Caco-2 (cell line): ENCODE measurements around the gene RAB7B. TPM values are rescaled to one million over a fixed set of nuclear protein-coding genes. Genes with fewer than 3 reads are reported as not detected.

Experiments used
- BruUV-seq: library from RNA; stranded (reverse); fragments of 400-500 nt; replicated peaks from 2 replicates; lab custom pipeline; 2021; lab: Mats Ljungman, UMichigan
- CTCF ChIA-PET: fragments of 300-600 bp; sonication (Branson Sonifier 250); formaldehyde crosslinking; loops from one replicate; lab custom pipeline; 2022; ENCODE audit warnings: antibody characterized with exemption; lab: Charles Lee
- POLR2A ChIA-PET: fragments of 300-600 bp; sonication (Branson Sonifier 250); formaldehyde crosslinking; loops from one replicate; lab custom pipeline; 2022; ENCODE audit warnings: antibody characterized with exemption; lab: Charles Lee
- DNase-seq, 2 experiments: peaks; one replicate each; pipeline versions ENCODE4 v3.0.0 to v3.0.0-alpha.2; 2020 to 2022
- H3K27me3 ChIP-seq: replicated peaks from 2 replicates; pipeline ENCODE4 v1.6.0; 2011; ENCODE audit warnings: low read length; ENCODE audit not compliant: control insufficient read depth, insufficient read depth
- H3K36me3 ChIP-seq: 2 replicates; pipeline ENCODE4 v1.5.1; 2011; ENCODE audit warnings: low read length; ENCODE audit not compliant: control insufficient read depth, insufficient read depth
- H3K4me1 ChIP-seq: fragments of 250-450 bp; sonication (Bioruptor Pico); 2 replicates; pipeline ENCODE4 v1.5.1; 2020; ENCODE audit warnings: mild to moderate bottlenecking
- H3K4me3 ChIP-seq: 2 replicates; pipeline ENCODE4 v1.5.1; 2011; ENCODE audit warnings: low read depth, mild to moderate bottlenecking, control low read depth, low read length
- H3K9me3 ChIP-seq: fragments of 250-450 bp; sonication (Bioruptor Pico); 2 replicates; pipeline ENCODE4 v1.5.1; 2020; ENCODE audit warnings: mild to moderate bottlenecking, moderate library complexity
- H3K27ac Mint-ChIP-seq: one replicate; pipeline ENCODE4 v1.8.0; 2022; ENCODE audit warnings: mixed read lengths; ENCODE audit not compliant: unreplicated experiment
- H3K27me3 Mint-ChIP-seq: one replicate; pipeline ENCODE4 v1.8.0; 2022; ENCODE audit warnings: mixed read lengths; ENCODE audit not compliant: insufficient read depth, unreplicated experiment
- H3K36me3 Mint-ChIP-seq: one replicate; pipeline ENCODE4 v1.8.0; 2022; ENCODE audit warnings: mild to moderate bottlenecking, mixed read lengths; ENCODE audit not compliant: insufficient read depth, unreplicated experiment
- H3K4me1 Mint-ChIP-seq: one replicate; pipeline ENCODE4 v1.8.0; 2022; ENCODE audit warnings: low read depth, mixed read lengths; ENCODE audit not compliant: unreplicated experiment
- H3K4me3 Mint-ChIP-seq: one replicate; pipeline ENCODE4 v1.8.0; 2022; ENCODE audit warnings: mild to moderate bottlenecking, moderate library complexity, mixed read lengths; ENCODE audit not compliant: unreplicated experiment
- H3K9me3 Mint-ChIP-seq: one replicate; pipeline ENCODE4 v1.8.0; 2022; ENCODE audit warnings: mixed read lengths; ENCODE audit not compliant: unreplicated experiment
- intact Hi-C: fragments of 100-400 bp; cut with micrococcal nuclease; formaldehyde crosslinking; loops from one replicate; pipeline ENCODE4 v1.10.0; 2022; ENCODE audit not compliant: unreplicated experiment
- total RNA-seq: library from RNA; stranded (reverse); gene quantifications from 2 replicates; pipeline ENCODE4 v1.2.3, GENCODE V29; 2022
- TF ChIP-seq, protein P1 (sequence below), 2 experiments: fragments of 200-600 bp in 1 of 2; IDR thresholded peaks; 1 replicate in 1 of 2; 2 replicates in 1 of 2; pipeline versions ENCODE4 v1.5.1 to v1.8.0; 2011 to 2022; ENCODE audit warnings: antibody characterized with exemption in 1 of 2, control low read depth in 1 of 2, inconsistent platforms in 1 of 2, low read depth in 1 of 2, low read length in 1 of 2, mild to moderate bottlenecking in 1 of 2, moderate library complexity in 1 of 2; ENCODE audit not compliant: insufficient read depth in 1 of 2, severe bottlenecking in 1 of 2, unreplicated experiment in 1 of 2

The RAB7B gene
- total RNA-seq, 1 experiment from 2014 or later: not detected

GRCh38 chr1:206047271-206047670 lies 44.1 kb upstream of the RAB7B start:
- H3K27me3 Mint-ChIP-seq: no peaks in the 10 kb centered on the region
- Histone ChIP-seq H3K9me3 (no peaks in the 10 kb centered on the region), H3K36me3 (no peaks in the 10 kb centered on the region), H3K4me1 (peaks cover 10% of the 10 kb centered on the region), H3K27me3 (no peaks in the 10 kb centered on the region), H3K4me3 (no peak overlapping the region)
- no peak for DNase-seq
- BruUV-seq: no TSS peak
- CTCF ChIA-PET: no interaction called here
- TF ChIP-seq, protein P1, sequence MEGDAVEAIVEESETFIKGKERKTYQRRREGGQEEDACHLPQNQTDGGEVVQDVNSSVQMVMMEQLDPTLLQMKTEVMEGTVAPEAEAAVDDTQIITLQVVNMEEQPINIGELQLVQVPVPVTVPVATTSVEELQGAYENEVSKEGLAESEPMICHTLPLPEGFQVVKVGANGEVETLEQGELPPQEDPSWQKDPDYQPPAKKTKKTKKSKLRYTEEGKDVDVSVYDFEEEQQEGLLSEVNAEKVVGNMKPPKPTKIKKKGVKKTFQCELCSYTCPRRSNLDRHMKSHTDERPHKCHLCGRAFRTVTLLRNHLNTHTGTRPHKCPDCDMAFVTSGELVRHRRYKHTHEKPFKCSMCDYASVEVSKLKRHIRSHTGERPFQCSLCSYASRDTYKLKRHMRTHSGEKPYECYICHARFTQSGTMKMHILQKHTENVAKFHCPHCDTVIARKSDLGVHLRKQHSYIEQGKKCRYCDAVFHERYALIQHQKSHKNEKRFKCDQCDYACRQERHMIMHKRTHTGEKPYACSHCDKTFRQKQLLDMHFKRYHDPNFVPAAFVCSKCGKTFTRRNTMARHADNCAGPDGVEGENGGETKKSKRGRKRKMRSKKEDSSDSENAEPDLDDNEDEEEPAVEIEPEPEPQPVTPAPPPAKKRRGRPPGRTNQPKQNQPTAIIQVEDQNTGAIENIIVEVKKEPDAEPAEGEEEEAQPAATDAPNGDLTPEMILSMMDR (IDR thresholded peaks at IDR 0.05; ENCODE audit: insufficient read depth in 1 of 2, low read depth in 1 of 2, low read length in 1 of 2, severe bottlenecking in 1 of 2, unreplicated experiment in 1 of 2): no peak
- intact Hi-C loops: no loop called here
- POLR2A ChIA-PET: no interaction called here
- no peaks in the 10 kb centered on the region for H3K36me3 Mint-ChIP-seq
- no peak overlapping the region for H3K27ac Mint-ChIP-seq
- peaks cover 16% of the 10 kb centered on the region for H3K4me1 Mint-ChIP-seq
- H3K9me3 Mint-ChIP-seq: no peaks in the 10 kb centered on the region
- H3K4me3 Mint-ChIP-seq: no peak overlapping the region

GRCh38 chr1:206041640-206042039 lies 38.4 kb upstream of the RAB7B start:
- no peaks in the 10 kb centered on the region for H3K36me3 Mint-ChIP-seq
- peak in 1 of 2 experiments; percentile 43 for DNase-seq
- intact Hi-C loops: no loop called here
- TF ChIP-seq, protein P1 (IDR thresholded peaks at IDR 0.05; ENCODE audit: insufficient read depth in 1 of 2, low read depth in 1 of 2, low read length in 1 of 2, severe bottlenecking in 1 of 2, unreplicated experiment in 1 of 2): no peak
- Histone ChIP-seq H3K4me3 (no peak overlapping the region), H3K36me3 (no peaks in the 10 kb centered on the region), H3K9me3 (no peaks in the 10 kb centered on the region), H3K4me1 (peaks cover 5% of the 10 kb centered on the region; the same call in 1 of the 2 replicates), H3K27me3 (no peaks in the 10 kb centered on the region)
- ChIA-PET CTCF (interaction anchor here (1.0 kb wide), 1 partner anchor 15 kb away, joined by 3 read pairs; no protein-coding TSS in a partner anchor), POLR2A (no interaction called here)
- no peaks in the 10 kb centered on the region for H3K9me3 Mint-ChIP-seq
- no peaks in the 10 kb centered on the region for H3K4me1 Mint-ChIP-seq
- H3K27ac Mint-ChIP-seq: no peak overlapping the region
- H3K4me3 Mint-ChIP-seq: no peak overlapping the region
- BruUV-seq: no TSS peak
- H3K27me3 Mint-ChIP-seq: peaks cover 9% of the 10 kb centered on the region

DNA sequence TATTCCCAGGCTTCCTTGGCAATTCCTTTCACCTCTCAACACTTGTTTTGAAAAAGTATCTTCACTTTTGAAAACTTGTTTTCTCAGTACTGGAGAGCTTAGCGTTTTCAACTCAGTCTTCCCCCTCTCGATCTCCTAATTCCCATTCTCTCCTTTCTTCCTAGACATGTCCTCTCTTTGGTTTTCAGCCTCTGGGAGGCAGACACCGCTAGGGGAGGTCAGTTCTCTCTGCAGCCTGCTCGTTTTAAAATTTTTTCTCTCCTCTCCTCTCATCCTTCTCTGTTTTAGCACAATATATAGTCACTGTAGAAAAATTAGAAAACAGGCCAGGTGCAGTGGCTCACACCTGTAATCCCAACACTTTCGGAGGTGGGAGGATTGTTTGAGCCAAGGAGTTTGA lies 37.1 kb upstream of the RAB7B start:
- Mint-ChIP-seq H3K4me3 (no peak overlapping the region), H3K4me1 (no peaks in the 10 kb centered on the region), H3K9me3 (no peaks in the 10 kb centered on the region), H3K27ac (no peak overlapping the region), H3K27me3 (peaks cover 11% of the 10 kb centered on the region), H3K36me3 (no peaks in the 10 kb centered on the region)
- POLR2A ChIA-PET: interaction anchor here (0.5 kb wide), 1 partner anchor 15 kb away, joined by 3 read pairs; no protein-coding TSS in a partner anchor
- H3K4me1 ChIP-seq: peaks cover 5% of the 10 kb centered on the region; the same call in 1 of the 2 replicates
- no peaks in the 10 kb centered on the region for H3K9me3 ChIP-seq
- no peaks in the 10 kb centered on the region for H3K27me3 ChIP-seq
- TF ChIP-seq, protein P1 (IDR thresholded peaks at IDR 0.05; ENCODE audit: insufficient read depth in 1 of 2, low read depth in 1 of 2, low read length in 1 of 2, severe bottlenecking in 1 of 2, unreplicated experiment in 1 of 2): no peak
- no TSS peak for BruUV-seq
- no peak overlapping the region for H3K4me3 ChIP-seq
- CTCF ChIA-PET: interaction anchor here (0.7 kb wide), 1 partner anchor 9 kb away, joined by 4 read pairs; no protein-coding TSS in a partner anchor
- DNase-seq: no peak
- intact Hi-C loops: no loop called here
- H3K36me3 ChIP-seq: no peaks in the 10 kb centered on the region
